Ammon's horn (tissue), 1 donor: ENCODE results near the gene PMPCA.
"Not testable (repeated sequence)": the region's sequence is repeated elsewhere in the genome, so short reads cannot be mapped to it uniquely, and the experiment has no call there.

Experiments
- DNase-seq: peaks from one replicate; pipeline ENCODE4 v3.0.0-alpha.2; 2016; ENCODE audit warnings: low spot score

The PMPCA gene

DNA sequence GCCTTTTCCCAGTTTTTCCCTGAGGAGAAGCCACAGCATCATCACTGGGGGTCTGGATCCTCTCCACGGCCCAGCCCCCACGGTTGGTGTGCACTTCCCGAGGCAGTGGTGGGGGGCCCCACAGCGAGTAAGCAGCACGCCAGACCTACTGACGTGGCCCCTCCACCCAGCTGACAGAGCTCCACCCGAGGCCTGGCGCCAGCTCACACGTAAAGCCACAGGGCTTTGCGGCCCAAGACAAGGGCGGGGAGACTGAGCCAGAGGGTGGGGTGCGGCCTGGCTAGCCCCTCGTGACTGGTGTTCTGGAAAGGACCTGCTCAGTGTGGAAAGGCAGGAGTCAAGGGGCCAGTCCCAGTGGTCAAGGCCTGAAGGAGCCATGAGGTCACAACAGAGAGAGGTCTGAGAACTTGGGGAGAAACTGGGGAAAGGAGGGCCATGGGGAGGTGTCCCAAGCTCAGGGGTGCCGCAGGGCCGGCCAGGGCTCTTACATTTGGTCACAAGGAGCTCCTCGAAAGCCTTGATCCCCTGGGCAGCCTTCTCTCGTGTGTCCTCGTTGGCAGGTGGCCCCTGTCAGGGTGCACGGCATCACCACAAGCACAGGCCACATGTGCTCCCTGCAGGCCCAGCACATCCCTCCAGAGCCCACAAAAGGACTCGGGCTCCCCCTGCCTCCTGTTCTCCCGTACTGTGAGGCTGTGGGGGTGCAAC is 16.0 kb upstream of the PMPCA start:
- DNase-seq, result no peak

- DNase-seq, result no peak
These were observed 15.5 kb upstream of the PMPCA start for GRCh38 chr9:136395020-136395340.

- DNase-seq, result no peak
These were observed 14.9 kb upstream of the PMPCA start for GRCh38 chr9:136395345-136396218.

- no peak for DNase-seq
These were observed 14.3 kb upstream of the PMPCA start for GRCh38 chr9:136396219-136396515.

- DNase-seq, result no peak
These were observed 12.8 kb upstream of the PMPCA start for GRCh38 chr9:136397643-136398042.

GRCh38 chr9:136398286-136398685 is 12.2 kb upstream of the PMPCA start:
- no peak for DNase-seq

DNA sequence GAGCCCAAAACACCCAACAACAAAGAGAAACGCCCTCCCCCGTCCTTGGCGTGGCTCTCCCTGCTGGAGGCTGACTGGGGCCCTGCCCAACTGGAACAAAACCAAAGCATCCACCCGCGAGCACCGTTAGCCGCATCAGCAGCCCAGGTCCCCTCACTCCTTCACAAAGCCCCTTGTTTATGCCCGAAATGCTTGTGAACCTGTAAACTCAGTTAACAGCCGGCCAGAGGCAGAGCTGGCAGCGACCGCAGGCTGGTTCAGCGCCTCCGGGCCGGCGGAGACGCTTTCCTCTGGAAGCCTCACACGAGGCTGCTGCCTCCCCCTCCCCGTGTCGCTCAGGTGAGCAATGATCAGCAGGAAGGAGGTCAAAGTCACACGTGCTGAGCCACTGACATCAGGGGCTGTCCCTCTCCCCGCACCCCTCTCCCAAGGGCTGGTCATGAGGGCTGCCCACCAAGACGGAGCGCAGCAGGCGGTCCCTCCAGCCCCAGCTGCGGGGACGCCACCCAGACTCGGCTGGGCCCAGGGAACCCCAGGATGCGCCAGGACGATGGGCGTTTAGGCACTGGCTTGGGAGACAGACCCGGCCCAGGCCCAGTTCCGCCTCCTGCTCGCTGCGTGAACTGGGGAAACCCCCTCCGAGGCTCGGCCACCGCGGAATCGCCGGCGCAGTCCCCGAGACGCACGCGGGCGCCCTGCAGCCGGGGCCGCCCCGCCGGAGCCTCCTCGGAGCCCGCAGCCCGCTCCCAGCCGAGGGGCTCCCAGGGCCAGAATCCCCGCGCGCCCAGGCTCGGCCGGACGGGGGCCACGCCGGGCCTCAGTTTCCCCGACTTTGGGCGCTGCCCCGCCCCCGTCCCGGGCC is 11.1 kb upstream of the PMPCA start:
- DNase-seq, result no peak

DNA sequence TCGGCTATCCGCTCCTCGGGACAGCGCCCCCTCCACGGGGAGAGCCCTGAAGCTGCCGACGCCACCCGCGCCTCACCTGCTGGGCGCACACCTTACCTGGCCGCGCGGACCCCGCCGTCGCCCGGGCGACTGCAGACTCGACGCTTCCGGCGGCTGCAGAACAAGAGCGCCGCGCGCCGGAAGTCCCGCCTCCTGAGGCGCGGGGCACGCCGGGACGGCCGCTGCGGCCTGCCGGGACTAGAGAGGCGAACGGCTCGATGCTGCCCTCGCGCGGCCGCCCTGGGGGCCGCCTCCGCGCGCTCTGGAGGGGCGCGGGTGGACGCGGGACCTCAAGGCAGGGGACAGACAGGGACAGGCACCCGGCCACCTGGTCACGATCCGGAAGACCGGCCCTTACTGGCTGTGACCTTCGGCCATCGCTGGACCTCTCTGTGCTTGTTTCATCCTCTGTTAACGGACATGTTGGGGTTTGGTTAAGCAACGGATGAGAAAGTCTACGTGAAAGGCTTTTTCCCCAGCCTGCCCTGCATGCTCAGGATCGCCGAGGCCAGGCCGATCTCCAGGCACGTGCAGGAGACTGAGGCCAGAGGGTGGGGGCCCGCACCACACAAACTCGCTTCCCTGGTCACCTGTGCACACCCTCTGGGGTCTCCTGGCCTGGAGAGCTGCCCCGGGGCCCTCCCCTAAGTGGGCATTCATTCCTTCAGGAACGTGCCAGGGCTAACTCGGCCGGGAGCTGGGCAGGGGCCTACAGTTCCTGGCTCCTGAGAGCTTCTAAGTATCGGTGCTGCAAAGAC is 10.2 kb upstream of the PMPCA start, which contains the start of gene SNAPC4:
SNAPC4 (minus strand) TSS at position 133 of the 797 bp plus-strand sequence. CDS start 1,742 bp downstream, outside the sequence.
- DNase-seq, result peak; percentile 83

DNA sequence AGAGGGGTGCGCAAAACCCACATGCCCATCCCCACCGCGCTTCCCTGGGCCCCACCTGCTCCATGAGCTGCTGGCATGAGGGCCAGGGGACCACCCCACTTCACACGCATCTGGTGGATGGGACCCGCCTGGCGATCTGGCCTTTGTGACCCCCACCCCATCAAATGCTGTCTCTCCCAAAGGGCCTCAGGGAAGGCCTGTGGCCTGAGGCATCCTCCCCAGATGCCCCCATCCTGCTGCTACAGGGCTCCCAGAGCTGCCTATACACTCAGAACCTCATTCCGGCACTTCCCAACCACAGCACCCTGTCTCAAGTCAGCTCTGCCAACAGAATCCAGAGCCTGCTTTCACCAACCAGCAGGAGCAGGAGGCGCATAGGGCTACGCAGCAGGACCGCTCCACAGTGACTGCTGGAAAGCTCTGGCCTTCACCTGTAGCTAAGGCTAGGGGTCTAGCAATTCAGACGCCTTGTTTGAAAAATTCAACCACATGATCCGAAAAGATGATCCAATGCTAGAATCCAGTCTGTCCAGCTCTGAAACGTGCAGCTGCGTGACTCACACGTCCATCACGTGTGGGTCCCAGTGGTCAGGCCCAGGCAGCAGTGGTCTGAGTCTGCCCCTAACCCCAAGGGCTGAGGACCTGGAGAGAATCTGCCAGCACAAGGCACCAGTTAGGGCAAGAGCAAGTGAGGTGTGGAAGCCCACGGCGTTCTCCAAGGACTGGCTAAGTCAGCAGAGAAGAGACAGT is 9.1 kb upstream of the PMPCA start:
- DNase-seq, result no peak

DNA sequence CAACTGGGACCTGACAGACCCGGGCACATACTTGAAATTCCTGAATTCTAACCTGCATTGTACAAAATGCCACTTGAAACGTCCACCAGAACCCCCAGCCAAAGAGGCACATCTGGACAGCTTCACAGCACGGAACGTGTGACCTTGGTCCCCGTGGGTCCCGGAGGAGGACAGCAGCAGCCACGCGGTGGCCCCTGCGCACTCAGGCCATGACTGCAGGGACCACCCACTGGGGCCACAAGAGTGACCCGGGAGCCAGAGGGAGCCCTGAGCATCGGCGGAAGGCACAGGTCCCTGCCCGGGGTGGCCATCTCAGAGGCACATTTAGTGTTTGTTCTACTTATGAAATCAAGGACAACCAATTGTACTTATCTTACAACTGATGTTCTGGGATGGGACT is 8.4 kb upstream of the PMPCA start:
- no peak for DNase-seq

GRCh38 chr9:136403538-136403914 is 6.9 kb upstream of the PMPCA start:
- DNase-seq, result no peak

- no peak for DNase-seq
These were observed 6.3 kb upstream of the PMPCA start for GRCh38 chr9:136403915-136404800.

DNA sequence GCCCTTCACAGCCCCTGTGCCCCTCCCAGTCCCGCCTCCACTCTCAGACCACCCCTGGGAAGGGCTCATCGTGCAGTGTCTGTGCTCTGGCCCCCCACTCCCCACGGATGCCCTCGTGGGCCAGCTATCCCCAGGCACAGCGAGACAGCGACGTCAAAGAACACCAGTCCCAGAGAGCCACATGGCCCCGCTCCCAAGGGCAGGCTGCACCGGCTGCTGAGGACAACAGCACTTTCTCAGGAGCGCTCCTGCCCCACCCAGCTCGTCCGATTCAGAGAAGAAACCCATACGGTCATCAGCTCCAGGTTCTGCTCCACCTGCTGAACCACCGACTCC is 5.7 kb upstream of the PMPCA start:
- no peak for DNase-seq

DNA sequence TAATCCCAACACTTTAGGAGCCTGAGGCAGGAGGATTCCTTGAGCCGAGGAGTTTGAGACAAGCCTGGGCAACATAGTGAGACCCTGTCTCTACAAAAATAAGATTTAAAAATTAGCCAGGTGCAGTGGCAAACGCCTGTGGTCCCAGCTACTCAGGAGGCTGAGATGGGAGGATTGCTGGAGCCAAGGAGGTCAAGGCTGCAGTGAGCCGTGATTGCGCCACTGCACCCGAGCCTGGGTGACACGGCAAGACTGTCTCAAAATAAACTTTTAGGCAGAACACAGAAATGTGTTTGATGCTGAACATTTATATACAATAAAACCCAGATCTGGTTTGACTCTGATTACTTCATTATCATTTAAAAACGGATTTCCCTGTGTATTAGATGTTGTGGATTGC is 5.0 kb upstream of the PMPCA start:
- DNase-seq, result no peak

DNA sequence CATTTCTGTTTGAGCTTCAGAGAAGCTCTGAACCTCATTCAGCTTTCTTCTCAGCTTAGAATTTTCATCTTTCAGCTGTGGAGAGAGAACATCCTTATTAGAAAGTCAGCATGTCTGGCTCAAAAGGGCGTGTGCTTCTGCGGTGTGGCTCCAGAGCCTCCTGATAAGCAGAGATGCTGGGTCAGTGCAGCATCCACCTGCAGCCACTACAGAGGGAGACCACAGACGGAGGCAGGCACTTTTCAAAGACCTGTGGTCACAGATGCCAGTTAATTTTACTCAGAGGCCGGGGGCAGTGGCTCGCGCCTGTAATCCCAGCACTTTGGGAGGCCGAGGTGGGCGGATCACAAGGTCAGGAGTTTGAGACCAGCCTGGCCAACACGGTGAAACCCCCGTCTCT is 4.6 kb upstream of the PMPCA start:
- not testable (repeated sequence) for DNase-seq

GRCh38 chr9:136407061-136407460 is 3.4 kb upstream of the PMPCA start:
- DNase-seq, result not testable (repeated sequence)

DNA sequence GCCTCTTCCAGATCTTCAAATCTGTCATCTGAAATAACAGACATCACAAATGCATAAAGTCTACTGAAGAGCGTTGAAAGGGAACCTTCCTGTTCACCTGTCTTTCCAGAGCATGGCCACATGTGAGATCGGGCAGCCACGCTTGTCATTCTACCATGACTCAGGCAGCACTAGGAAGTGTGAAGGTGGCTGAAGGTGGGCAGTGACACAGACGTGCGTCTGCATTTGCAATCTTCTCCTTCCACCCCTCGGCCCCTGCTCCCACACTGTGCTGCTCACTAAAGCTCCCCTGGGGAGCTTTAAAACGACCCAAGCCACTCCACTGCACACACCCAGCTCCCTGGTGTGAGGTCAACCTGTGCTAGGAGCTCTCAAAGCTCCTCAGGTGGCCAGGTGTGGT is 2.5 kb upstream of the PMPCA start:
- no peak for DNase-seq

DNA sequence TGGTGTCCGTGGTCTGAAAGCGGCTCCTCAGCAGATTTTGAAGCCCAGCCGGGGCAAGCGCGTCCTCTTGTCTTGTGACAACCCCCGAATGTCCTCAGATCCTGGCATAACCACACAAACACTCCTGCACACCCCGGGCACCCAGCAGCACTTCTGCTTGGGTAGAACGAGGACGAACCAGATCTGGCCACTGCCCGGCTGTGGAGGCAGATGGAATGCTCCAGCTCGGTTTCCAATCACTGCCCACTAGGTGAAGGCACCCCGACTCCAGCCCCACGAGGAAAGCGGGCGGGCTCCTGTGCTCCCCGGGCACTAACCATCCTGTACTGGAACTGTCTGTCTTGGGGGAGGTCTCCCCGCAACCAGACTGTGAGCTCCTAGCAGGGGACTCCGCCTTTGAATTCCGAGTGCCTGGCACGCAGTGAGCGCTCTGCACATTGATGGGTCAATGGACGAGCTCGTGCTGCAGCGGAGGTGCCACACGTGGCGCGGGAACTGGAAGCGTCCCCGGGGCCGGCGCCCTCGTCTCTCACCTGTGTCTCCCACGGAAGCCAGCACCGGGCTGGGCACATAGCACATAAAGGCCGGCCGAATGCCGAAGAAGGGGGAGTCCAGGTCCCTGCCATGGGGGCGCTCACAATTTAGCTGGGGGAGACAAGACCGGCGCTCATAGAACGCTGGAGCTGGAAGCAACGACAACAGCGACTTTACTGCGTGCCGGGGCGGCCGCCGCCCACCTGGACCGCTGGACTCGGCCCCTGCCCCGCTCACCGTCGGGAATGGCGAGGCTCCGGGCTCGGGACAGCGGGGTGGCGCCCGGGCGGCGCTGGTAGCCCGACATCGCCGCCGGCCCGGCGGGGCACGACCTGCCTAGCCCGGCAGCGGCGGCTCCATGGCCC is 652 bp upstream of the PMPCA start:
- DNase-seq, result no peak

DNA sequence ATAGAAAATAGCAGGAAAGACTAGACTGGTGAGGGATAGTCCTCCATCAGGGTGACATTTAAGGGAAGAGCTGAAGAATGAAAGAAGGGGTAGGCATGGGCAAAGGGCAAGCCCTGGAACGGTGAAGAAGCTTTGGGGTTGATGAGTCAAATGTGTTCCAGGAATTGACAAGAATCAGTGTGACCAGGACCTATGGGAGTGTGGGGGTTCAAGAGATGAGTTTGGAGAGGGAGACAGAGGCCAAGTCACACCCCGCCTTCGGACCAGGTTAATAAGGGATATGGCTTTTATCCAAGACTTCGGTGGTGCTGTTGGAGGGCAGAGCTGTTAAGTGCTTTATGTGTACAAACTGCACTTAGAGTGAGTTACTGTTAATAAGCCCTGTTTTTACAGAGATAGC is 920 bp downstream of the PMPCA start:
- no peak for DNase-seq
